ENCODE data around the gene GPR6. TPM values are rescaled to one million over a fixed set of nuclear protein-coding genes. Genes with fewer than 3 reads are reported as not detected.

The GPR6 gene
- total and polyA plus RNA-seq, 2 experiments from 2014 or later, result not detected

DNA sequence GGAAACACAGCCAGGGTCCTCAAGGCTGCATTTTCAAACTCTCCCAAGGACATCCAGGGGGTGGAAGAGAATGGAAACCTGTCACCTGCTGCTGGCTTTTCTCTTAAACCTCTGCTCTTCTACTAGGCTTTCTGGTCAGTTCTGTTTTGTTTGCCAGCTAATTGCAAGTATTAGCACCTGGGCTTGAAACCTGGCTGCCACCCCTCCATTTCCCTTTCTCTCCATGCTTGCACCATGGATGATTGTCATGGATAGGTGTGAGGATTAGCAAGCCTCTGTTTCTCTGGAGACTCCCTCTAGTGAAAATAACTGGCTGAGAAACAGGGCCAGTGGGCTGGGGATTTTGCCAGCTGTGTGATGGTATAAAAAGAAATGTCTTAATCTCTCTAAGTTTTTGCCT is 33.0 kb upstream of the GPR6 start:
- TF ChIP-seq EZH2 (IDR thresholded peaks at IDR 0.05; ENCODE audit: borderline replicate concordance) (no peak), EZH2phosphoT487 (IDR thresholded peaks at IDR 0.05; ENCODE audit: low read depth, severe bottlenecking, unreplicated experiment) (no peak)
- TF ChIP-seq, protein P1, sequence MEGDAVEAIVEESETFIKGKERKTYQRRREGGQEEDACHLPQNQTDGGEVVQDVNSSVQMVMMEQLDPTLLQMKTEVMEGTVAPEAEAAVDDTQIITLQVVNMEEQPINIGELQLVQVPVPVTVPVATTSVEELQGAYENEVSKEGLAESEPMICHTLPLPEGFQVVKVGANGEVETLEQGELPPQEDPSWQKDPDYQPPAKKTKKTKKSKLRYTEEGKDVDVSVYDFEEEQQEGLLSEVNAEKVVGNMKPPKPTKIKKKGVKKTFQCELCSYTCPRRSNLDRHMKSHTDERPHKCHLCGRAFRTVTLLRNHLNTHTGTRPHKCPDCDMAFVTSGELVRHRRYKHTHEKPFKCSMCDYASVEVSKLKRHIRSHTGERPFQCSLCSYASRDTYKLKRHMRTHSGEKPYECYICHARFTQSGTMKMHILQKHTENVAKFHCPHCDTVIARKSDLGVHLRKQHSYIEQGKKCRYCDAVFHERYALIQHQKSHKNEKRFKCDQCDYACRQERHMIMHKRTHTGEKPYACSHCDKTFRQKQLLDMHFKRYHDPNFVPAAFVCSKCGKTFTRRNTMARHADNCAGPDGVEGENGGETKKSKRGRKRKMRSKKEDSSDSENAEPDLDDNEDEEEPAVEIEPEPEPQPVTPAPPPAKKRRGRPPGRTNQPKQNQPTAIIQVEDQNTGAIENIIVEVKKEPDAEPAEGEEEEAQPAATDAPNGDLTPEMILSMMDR (IDR thresholded peaks at IDR 0.05; ENCODE audit: poor library complexity), result no peak
- H3K27ac ChIP-seq, result no peak overlapping the region
- H2AFZ ChIP-seq, result no peak overlapping the region
- no peak overlapping the region for H3K4me2 ChIP-seq
- H4K20me1 ChIP-seq (ENCODE audit: insufficient read depth, poor library complexity, severe bottlenecking), result no peaks in the 10 kb centered on the region
- H3K4me1 ChIP-seq (ENCODE audit: insufficient read depth), result no peaks in the 10 kb centered on the region
- H3K9me2 ChIP-seq (replicated peaks; ENCODE audit: insufficient read depth), result no peaks in the 10 kb centered on the region
- H3K4me3 ChIP-seq, result no peak overlapping the region
- H3K79me2 ChIP-seq, result no peaks in the 10 kb centered on the region
- no peaks in the 10 kb centered on the region for H3K9me3 ChIP-seq (ENCODE audit: low read depth)
- H3K27me3 ChIP-seq, result peaks cover 4% of the 10 kb centered on the region
- no peak for DNase-seq (ENCODE audit: low spot score)
- no peaks in the 10 kb centered on the region for H3K36me3 ChIP-seq (replicated peaks; ENCODE audit: insufficient read depth, low read depth)

DNA sequence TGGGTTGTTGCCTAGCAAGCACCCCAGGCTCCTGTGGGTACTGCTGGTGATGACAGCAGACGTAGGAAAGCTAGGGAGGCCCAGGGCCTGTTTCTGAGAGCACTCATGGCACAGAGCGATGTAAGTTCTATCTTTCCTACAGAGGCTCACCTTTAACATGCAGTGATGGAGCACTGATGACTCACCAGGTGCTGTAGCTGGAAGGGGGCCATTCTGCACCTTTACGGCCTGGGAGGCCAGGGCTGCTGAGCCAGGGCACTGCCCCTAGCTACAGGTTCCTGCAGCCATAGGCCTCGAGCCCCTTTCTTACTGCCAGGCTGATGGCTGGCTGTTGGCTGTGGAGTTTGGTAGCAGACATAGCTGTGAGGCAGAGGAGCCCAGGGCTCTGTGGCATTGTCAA is 31.1 kb upstream of the GPR6 start:
- Histone ChIP-seq H3K36me3 (replicated peaks; ENCODE audit: insufficient read depth, low read depth) (no peaks in the 10 kb centered on the region), H3K4me3 (no peak overlapping the region), H3K9me3 (ENCODE audit: low read depth) (no peaks in the 10 kb centered on the region), H3K27ac (no peak overlapping the region), H3K4me1 (ENCODE audit: insufficient read depth) (no peaks in the 10 kb centered on the region), H3K27me3 (peaks cover 4% of the 10 kb centered on the region), H2AFZ (no peak overlapping the region), H4K20me1 (ENCODE audit: insufficient read depth, poor library complexity, severe bottlenecking) (no peaks in the 10 kb centered on the region), H3K4me2 (no peak overlapping the region), H3K79me2 (no peaks in the 10 kb centered on the region), H3K9me2 (replicated peaks; ENCODE audit: insufficient read depth) (no peaks in the 10 kb centered on the region)
- TF ChIP-seq EZH2 (IDR thresholded peaks at IDR 0.05; ENCODE audit: borderline replicate concordance), result no peak
- WGBS (ENCODE audit: low lambda C conversion rate, missing lambda C conversion rate), result 88% methylated on average over 4 of the region's 4 CpGs
- peak; percentile 23 for DNase-seq (ENCODE audit: low spot score)

DNA sequence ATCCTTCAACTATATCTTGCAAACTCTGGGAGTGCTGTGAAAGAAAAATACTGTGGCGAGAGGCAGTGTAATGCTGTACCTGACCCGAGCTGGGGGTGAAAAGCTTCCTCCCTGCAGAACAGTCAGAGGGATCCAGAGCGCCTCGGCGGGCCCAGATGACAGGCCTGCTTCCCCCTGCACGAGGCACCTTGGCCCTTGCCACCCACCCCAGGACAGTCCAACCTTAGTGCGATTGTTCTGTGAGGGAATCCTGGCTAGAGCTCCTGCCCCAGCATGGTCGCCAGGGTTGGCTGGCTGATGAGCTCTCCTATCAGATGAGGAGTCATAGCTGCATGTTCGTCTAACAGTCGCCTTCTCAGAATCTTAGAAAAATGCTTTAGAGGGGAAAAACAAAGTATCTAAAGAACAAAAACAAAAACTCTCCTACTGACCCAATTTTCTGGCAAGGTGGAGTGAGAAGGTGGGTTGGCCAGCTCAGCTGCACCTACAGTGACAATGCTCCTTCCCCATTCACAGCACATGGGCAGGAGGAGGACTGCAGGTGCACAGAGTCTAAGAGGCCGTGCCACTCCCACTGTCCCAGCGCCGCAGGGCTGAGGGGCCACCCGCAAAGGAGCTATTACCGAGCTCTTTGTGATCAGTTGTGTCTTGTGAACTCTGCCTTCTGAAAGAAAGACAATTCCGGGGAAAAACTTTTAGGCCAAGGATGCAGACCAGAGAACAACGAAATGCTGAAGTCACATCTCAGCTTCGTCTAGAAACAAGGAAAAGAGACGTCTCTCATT is 28.6 kb upstream of the GPR6 start:
- no peak overlapping the region for H2AFZ ChIP-seq
- H3K9me2 ChIP-seq (replicated peaks; ENCODE audit: insufficient read depth), result no peaks in the 10 kb centered on the region
- DNase-seq (ENCODE audit: low spot score), result no peak
- H3K4me1 ChIP-seq (ENCODE audit: insufficient read depth), result no peaks in the 10 kb centered on the region
- no peaks in the 10 kb centered on the region for H3K79me2 ChIP-seq
- H3K9me3 ChIP-seq (ENCODE audit: low read depth), result no peaks in the 10 kb centered on the region
- TF ChIP-seq EZH2phosphoT487 (IDR thresholded peaks at IDR 0.05; ENCODE audit: low read depth, severe bottlenecking, unreplicated experiment), result no peak
- TF ChIP-seq EZH2 (IDR thresholded peaks at IDR 0.05; ENCODE audit: borderline replicate concordance), result no peak
- TF ChIP-seq, protein P1 (IDR thresholded peaks at IDR 0.05; ENCODE audit: poor library complexity), result no peak
- H3K36me3 ChIP-seq (replicated peaks; ENCODE audit: insufficient read depth, low read depth), result no peaks in the 10 kb centered on the region
- no peak overlapping the region for H3K4me3 ChIP-seq
- no peaks in the 10 kb centered on the region for H4K20me1 ChIP-seq (ENCODE audit: insufficient read depth, poor library complexity, severe bottlenecking)
- H3K27me3 ChIP-seq, result no peaks in the 10 kb centered on the region
- 90% methylated on average over 19 of the region's 19 CpGs for whole genome bisulfite sequencing (ENCODE audit: low lambda C conversion rate, missing lambda C conversion rate)
- no peak overlapping the region for H3K4me2 ChIP-seq
- no peak overlapping the region for H3K27ac ChIP-seq

DNA sequence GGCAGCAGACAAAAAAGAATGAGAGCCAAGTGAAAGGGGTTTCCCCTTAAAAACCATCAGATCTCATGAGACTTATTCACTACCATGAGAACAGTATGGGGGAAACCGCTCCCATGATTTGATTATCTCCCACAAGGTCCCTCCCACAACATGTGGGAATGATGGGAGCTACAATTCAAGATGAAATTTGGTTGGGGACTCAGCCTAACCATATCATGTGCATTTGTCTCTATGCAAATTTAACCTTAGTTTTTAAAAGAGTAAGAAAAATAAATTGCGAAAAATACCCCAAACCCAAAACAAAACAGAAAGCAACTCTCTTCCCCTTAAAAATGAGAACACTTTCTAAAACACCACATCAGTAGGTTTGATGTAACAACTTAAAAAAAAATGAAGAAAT is 22.6 kb upstream of the GPR6 start:
- H3K79me2 ChIP-seq, result no peaks in the 10 kb centered on the region
- H3K27me3 ChIP-seq, result no peaks in the 10 kb centered on the region
- WGBS (ENCODE audit: low lambda C conversion rate, missing lambda C conversion rate), result 94% methylated on average over 2 of the region's 2 CpGs
- no peak for DNase-seq (ENCODE audit: low spot score)
- H3K4me2 ChIP-seq, result no peak overlapping the region
- no peaks in the 10 kb centered on the region for H3K4me1 ChIP-seq (ENCODE audit: insufficient read depth)
- H3K9me2 ChIP-seq (replicated peaks; ENCODE audit: insufficient read depth), result no peaks in the 10 kb centered on the region
- H3K4me3 ChIP-seq, result no peak overlapping the region
- no peaks in the 10 kb centered on the region for H3K9me3 ChIP-seq (ENCODE audit: low read depth)
- TF ChIP-seq EZH2 (IDR thresholded peaks at IDR 0.05; ENCODE audit: borderline replicate concordance) (no peak), EZH2phosphoT487 (IDR thresholded peaks at IDR 0.05; ENCODE audit: low read depth, severe bottlenecking, unreplicated experiment) (no peak)
- TF ChIP-seq, protein P1 (IDR thresholded peaks at IDR 0.05; ENCODE audit: poor library complexity), result no peak
- no peak overlapping the region for H3K27ac ChIP-seq
- no peaks in the 10 kb centered on the region for H4K20me1 ChIP-seq (ENCODE audit: insufficient read depth, poor library complexity, severe bottlenecking)
- no peaks in the 10 kb centered on the region for H3K36me3 ChIP-seq (replicated peaks; ENCODE audit: insufficient read depth, low read depth)
- no peak overlapping the region for H2AFZ ChIP-seq
